ENCODE data around the gene KREMEN2.
A peak's percentile ranks its signal among the peaks of the same experiment; 100 is the strongest.

Gene KREMEN2

DNA sequence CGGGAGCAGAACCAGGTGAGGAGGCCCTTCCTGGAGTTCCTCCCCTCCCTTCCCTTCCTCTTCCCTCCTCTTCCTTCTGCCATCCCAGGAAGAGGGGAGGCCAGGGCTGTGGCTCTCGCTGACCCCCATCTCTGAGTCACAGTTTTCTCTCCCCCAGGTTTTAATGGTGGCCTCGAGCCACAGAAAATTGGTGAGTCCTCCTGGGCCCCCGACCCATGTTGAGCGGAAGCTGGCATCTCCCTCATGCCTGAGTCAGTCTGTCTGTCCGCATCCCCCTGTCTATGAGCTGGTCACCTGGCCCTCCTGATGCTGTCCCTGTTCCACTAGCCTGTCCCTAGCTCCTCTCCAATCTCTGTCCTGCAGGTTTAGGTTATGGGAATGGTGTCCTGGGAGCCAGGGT, 35.9 kb downstream of the KREMEN2 start:
- DNase-seq, result no peak
- intact Hi-C loops (cut with DNase I), result no loop called here

DNA sequence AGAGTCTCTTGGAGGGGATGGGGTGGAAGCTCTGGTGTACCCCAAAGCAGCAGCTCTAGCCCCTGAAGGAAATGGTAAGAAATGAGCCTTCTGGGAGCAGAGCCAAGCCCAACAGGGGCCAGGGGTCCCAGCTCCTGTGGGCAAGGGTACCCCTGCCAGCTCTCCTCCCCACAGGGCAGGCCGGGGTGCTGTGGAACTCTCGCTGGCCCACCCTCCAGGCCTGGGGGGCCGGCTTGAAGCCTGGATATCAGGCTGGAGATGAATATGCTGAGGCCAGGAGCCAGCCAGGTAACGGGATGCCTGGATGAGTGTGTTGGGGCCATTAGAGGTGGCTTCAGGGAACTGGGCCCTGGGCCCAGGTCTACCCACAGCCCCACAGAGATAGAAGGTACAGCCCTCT, 36.5 kb downstream of the KREMEN2 start:
- DNase-seq, result no peak
- intact Hi-C loops (cut with DNase I), result no loop called here

- intact Hi-C loops (cut with DNase I), result no loop called here
- DNase-seq, result no peak
Observed at GRCh38 chr16:3001316-3001715, 37.2 kb downstream of the KREMEN2 start.

- DNase-seq, result peak; percentile 96 to 100 (median 98)
- intact Hi-C loops (cut with DNase I), result loop anchor here (2.0 kb wide), 1 partner anchor 17 kb away; the partner anchor contains the start of gene TNFRSF12A
Observed at GRCh38 chr16:3003582-3004270, 39.7 kb downstream of the KREMEN2 start.

DNA sequence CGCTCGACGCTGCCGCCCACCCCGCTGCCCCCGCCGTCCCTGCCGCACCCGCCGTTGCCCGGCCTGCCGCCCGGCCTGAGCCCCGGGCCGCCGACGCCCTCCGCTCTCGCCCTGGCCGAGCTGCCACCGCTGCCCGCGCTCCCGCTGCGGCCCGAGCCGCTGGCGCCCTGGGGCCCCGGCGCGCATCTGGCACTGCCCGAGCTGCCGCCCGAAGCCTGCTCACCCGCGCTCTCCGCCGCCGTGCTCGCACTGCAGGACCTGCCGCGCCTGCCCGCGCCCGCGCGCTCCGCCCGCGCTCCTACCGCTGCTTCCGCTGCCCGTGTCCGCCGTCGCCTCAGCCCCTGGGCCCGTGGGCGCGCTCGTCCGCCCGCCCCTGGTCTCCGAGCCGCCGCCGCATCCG, 40.2 kb downstream of the KREMEN2 start:
- intact Hi-C loops (cut with DNase I), result loop anchor here (2.0 kb wide), 1 partner anchor 16 kb away; the partner anchor contains the start of gene TNFRSF12A
- DNase-seq, result no peak

- DNase-seq, result no peak
- intact Hi-C loops (cut with DNase I), result loop anchor here (2.0 kb wide), 1 partner anchor 16 kb away; the partner anchor contains the start of gene TNFRSF12A
Observed at GRCh38 chr16:3004781-3005284, 40.8 kb downstream of the KREMEN2 start.

DNA sequence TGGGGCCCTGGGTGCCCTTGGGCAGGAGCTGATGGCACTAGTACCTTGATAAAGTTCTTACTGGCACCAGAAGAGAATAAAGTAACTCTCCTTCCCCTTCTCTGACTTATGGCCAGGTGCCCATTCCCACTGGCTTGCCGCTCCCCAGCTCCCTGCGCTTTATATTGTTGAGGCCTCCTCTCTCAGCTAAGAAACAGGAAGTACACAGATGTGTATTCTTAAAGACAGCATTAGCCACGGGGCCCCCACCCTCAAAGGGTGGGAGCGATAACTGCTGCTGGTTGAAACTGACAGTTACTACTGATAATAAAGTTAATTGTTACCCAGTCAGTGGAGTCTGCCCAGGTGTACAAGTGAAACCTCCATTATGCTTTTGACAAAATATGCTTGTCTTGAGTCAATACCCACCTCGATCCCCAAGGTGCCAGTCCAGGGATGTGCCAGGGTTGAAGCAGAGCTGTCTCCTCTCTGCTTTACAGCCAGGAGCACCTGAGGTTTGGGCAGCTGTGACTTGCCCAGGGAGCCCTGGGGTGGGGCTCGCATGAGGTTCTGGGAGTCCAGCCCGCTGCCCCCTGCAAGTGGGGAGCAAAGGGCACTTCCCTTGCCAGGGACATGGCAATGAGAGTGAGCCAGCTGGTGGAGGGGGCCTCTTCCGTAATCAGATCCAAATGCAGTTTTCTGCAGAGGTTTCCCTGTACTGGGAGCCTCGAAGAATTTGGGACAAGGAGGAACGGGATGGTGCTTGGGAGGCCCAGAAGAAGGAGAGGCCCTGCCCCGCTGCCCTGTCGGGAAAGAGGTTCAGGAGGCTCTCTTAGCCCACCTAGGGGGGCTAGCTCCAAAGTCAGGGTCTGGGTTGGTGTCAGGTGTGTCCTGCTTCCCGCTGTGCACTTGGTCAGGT, 43.2 kb downstream of the KREMEN2 start:
- intact Hi-C loops (cut with DNase I), result no loop called here
- DNase-seq, result no peak

- no peak for DNase-seq
Observed at GRCh38 chr16:3007957-3008689, 44.0 kb downstream of the KREMEN2 start.

DNA sequence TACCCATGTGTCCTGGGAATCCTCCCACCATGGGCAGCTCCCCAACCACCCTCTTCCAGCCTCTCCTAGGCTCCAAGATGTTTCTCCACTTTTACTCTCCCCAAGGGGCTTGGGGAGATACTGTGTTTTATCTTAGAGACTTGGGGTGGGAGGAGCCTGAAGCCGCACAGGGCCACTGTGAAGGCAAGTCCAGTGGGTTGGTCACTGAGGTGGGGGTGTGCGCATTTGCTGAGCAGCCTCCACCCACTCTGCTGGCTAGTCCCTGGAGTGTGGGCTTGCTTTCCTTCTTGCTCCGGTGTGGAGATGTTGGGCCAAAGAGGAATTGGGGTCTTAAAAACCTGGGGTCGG, 44.6 kb downstream of the KREMEN2 start:
- DNase-seq, result no peak
- intact Hi-C loops (cut with DNase I), result no loop called here

More at GRCh38 chr16:3007957-3008689, 44.0 kb downstream of the KREMEN2 start:
- intact Hi-C loops (cut with DNase I), result no loop called here

GRCh38 chr16:3009568-3010390, 45.7 kb downstream of the KREMEN2 start:
- DNase-seq, result no peak
- intact Hi-C loops (cut with DNase I), result no loop called here

DNA sequence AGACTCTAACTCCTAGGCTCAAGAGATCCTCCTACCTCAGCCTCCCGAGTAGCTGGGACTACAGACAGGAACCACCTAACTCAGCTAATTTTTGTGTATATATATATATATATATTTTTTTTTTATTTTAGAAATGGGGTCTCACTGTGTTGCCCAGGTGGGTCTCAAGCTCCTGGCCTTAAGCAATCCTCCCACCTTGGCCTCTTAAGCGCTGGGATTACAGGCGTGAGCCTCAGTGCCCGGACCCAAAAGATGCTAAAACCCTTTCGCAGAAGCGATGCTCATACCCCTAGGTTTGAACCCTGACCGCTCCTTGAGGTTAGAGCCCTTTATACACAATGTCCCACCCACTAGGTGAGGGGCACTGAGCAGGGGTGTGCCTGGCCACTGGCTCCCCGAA, 46.4 kb downstream of the KREMEN2 start:
- DNase-seq, result no peak
- intact Hi-C loops (cut with DNase I), result no loop called here

- DNase-seq, result no peak
- intact Hi-C loops (cut with DNase I), result no loop called here
Observed at GRCh38 chr16:3012246-3012645, 48.2 kb downstream of the KREMEN2 start.

- DNase-seq, result peak in 1 of 10 donors; percentile 61
- intact Hi-C loops (cut with DNase I), result no loop called here
Observed at GRCh38 chr16:3012828-3013420, 48.8 kb downstream of the KREMEN2 start, which contains the start of gene CLDN9. CLDN9 (plus strand) TSS chr16:3012923; CDS start chr16:3013363, 440 bp downstream.

DNA sequence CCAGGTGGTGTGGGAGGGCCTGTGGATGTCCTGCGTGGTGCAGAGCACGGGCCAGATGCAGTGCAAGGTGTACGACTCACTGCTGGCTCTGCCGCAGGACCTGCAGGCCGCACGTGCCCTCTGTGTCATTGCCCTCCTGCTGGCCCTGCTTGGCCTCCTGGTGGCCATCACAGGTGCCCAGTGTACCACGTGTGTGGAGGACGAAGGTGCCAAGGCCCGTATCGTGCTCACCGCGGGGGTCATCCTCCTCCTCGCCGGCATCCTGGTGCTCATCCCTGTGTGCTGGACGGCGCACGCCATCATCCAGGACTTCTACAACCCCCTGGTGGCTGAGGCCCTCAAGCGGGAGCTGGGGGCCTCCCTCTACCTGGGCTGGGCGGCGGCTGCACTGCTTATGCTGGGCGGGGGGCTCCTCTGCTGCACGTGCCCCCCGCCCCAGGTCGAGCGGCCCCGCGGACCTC, 49.4 kb downstream of the KREMEN2 start:
- DNase-seq, result no peak
- intact Hi-C loops (cut with DNase I), result no loop called here

GRCh38 chr16:3013998-3014690, 50.1 kb downstream of the KREMEN2 start:
- DNase-seq, result no peak
- intact Hi-C loops (cut with DNase I), result no loop called here

DNA sequence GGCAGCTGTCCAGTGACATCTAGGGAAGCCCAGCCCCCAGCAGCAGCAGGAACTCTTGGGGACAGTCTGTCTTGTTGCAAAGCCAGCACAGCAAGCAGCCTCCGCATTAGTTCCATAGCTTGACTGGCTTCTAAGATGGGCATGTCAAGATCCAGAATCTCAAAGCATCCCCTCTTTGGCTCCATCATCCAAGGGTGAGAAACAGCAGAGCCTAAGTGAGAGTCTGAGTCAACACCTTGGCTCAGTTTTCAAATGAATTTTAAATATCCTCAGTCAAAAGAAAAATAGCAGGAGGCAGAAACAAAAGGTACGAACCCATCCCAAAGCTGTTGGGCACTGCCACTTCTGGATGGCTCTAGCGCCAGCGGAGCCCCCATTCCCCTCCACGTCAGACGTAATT, 50.9 kb downstream of the KREMEN2 start:
- no peak for DNase-seq
- intact Hi-C loops (cut with DNase I), result no loop called here

GRCh38 chr16:3015865-3016521, 51.9 kb downstream of the KREMEN2 start:
- intact Hi-C loops (cut with DNase I), result no loop called here
- no peak for DNase-seq

DNA sequence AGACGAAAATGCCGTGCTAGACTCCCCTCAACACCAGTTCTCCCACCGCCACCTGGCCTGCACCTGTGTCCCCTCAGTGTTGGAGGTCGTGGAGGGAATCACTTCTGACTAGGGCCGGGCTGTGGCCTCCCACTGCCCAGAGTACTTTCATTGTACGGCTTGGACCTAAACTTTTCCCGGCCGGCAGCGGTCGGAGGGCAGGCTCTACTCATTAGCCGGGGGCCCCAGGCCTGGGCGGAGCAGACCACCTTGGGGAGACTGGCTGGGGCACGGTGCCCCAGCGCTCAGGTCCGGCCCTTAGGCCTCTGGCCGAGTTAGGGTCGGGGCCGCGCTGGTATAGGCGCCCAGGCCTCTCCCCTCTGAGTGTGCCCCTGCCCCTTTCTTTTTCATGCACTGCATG, 53.3 kb downstream of the KREMEN2 start:
- no peak for DNase-seq

More for the DNA sequence above, 53.3 kb downstream of the KREMEN2 start:
- intact Hi-C loops (cut with DNase I), result no loop called here

All from posterior cingulate gyrus (tissue), 11 donors.